ENCODE results near the gene TTC39C.

Gene TTC39C

DNA sequence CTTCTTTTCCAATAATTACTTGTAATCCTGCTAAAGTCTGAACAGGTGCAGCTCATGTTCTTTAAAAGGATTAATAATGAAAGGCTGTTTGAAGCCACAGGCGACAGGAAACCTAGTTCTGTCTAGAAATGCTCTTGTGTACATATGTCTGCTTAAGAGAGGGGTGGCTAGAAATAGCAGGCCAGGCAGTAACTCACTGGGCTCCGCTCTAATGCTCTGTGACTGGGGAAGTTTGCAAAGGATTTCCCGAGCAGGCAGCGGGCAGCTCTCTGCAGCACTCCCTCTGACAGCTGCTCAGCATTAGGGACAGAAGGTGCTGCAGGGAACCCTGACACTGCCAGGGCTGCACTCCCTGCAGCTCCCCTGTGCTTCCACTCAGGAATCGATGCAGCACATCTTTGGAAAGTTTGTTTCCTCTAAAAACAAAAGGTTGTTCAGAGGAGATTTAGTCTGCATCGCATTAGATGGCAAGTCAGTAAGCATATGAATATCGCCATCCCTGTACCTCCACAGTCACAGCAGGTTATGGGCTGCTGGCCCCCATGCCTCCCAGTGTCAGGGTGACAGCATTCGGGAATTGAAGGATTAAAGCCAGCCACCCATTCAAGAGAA, 33.1 kb upstream of the TTC39C start:
- no peak for DNase-seq (ENCODE audit: low spot score)
- ChIA-PET CTCF (interaction anchor here (0.7 kb wide), 1 partner anchor 431 kb away, joined by 3 read pairs; no protein-coding TSS in a partner anchor), POLR2A (ENCODE audit: low non-redundant PET) (no interaction called here)
- TF ChIP-seq, protein P1, sequence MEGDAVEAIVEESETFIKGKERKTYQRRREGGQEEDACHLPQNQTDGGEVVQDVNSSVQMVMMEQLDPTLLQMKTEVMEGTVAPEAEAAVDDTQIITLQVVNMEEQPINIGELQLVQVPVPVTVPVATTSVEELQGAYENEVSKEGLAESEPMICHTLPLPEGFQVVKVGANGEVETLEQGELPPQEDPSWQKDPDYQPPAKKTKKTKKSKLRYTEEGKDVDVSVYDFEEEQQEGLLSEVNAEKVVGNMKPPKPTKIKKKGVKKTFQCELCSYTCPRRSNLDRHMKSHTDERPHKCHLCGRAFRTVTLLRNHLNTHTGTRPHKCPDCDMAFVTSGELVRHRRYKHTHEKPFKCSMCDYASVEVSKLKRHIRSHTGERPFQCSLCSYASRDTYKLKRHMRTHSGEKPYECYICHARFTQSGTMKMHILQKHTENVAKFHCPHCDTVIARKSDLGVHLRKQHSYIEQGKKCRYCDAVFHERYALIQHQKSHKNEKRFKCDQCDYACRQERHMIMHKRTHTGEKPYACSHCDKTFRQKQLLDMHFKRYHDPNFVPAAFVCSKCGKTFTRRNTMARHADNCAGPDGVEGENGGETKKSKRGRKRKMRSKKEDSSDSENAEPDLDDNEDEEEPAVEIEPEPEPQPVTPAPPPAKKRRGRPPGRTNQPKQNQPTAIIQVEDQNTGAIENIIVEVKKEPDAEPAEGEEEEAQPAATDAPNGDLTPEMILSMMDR (conservative IDR thresholded peaks at IDR 0.05; ENCODE audit: low read depth): no peak
- H3K27ac ChIP-seq: no peak overlapping the region

GRCh38 chr18:23982155-23983079, 32.1 kb upstream of the TTC39C start:
- no peak overlapping the region for H3K27ac ChIP-seq
- CTCF ChIA-PET: no interaction called here
- DNase-seq (ENCODE audit: low spot score): no peak
- TF ChIP-seq, protein P1 (conservative IDR thresholded peaks at IDR 0.05; ENCODE audit: low read depth): no peak
- POLR2A ChIA-PET (ENCODE audit: low non-redundant PET): no interaction called here

DNA sequence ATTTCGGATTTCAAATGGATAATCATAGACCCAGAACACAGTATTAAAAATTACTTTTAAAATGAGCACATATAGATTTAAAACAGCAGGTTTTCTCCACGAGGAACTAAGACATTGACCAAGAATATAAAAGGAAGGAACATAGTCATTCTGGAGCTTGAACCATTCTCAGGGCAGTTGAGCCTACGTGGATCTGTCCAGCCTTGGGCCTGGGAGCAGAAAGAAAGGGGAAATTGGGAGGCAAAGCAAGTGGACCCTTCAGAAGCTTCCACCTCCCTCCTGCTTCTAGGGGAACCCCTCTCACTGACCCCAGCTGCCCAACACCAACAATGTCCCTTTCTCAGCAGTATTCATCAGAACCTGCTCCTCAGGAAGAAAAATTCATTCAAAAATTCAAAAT, 31.4 kb upstream of the TTC39C start:
- H3K27ac ChIP-seq: no peak overlapping the region
- TF ChIP-seq, protein P1 (conservative IDR thresholded peaks at IDR 0.05; ENCODE audit: low read depth): no peak
- ChIA-PET POLR2A (ENCODE audit: low non-redundant PET) (no interaction called here), CTCF (interaction anchor here (0.5 kb wide), 1 partner anchor 275 kb away, joined by 4 read pairs; no protein-coding TSS in a partner anchor)
- DNase-seq (ENCODE audit: low spot score): no peak

- POLR2A ChIA-PET (ENCODE audit: low non-redundant PET): no interaction called here
- CTCF ChIA-PET: no interaction called here
- TF ChIP-seq, protein P1 (conservative IDR thresholded peaks at IDR 0.05; ENCODE audit: low read depth): no peak
- no peak for DNase-seq (ENCODE audit: low spot score)
- no peak overlapping the region for H3K27ac ChIP-seq
Observed at GRCh38 chr18:23986600-23987359, 27.8 kb upstream of the TTC39C start.

DNA sequence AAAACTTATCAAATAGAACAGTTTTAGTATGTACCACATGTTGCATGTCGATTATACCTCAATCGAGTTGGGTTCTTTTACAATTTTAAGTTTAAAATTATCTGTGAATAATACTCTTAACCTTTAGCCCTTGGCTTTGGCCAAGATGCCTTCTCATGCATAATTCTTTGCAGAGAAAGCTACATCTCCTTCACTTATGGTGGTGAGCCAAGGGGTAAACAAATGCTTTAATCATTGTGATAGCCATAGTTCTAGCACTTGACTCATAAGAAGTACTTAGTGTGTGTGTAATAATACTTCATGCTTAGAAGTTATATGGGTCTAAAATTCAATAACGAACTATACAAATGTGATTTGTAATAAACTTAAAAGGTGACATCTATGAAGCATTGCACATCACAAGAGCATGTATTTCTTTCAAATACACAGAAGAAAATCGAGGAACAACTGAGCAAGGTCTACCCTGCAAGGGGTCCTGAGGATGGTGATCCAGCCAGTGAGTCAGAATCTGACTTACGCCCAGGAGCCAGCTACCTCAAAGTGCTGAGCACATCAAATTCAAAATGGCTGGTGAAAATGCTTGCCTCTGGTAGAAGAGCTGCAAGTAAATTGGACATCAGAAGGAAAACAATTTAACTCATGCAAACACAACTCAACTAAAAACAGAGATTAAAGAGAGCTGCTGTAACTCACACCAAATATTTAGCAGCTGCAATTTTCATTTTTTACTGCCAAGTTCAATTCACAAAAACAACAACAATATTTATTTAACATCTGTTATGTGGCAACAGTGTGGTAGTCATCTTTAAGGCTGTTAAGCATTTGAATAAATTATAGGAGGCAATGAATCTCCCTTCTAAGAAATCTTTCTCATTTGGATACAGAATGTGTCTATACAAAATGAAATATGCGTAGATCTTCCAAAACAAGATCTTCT, 23.8 kb upstream of the TTC39C start:
- POLR2A ChIA-PET (ENCODE audit: low non-redundant PET): no interaction called here
- CTCF ChIA-PET: no interaction called here
- no peak overlapping the region for H3K27ac ChIP-seq
- no peak for DNase-seq (ENCODE audit: low spot score)
- TF ChIP-seq, protein P1 (conservative IDR thresholded peaks at IDR 0.05; ENCODE audit: low read depth): no peak

Data from RWPE1 (cell line).